Neuron (in vitro differentiated cells): ENCODE measurements around the gene CSNK1E.

ENCODE experiments used
- H2AFZ ChIP-seq: one replicate; pipeline ENCODE4 v1.6.1; 2013; ENCODE audit warnings: low read depth, mild to moderate bottlenecking, inconsistent platforms, low read length, moderate library complexity
- H3K27me3 ChIP-seq: one replicate; pipeline ENCODE4 v1.6.1; 2013; ENCODE audit warnings: low read length; ENCODE audit not compliant: insufficient read depth
- H3K36me3 ChIP-seq: one replicate; pipeline ENCODE4 v1.6.1; 2013; ENCODE audit warnings: low read length; ENCODE audit not compliant: insufficient read depth
- H3K4me1 ChIP-seq: one replicate; pipeline ENCODE4 v1.6.1; 2013; ENCODE audit warnings: low read length; ENCODE audit not compliant: insufficient read depth
- H3K4me3 ChIP-seq: 2 replicates; pipeline ENCODE4 v1.5.1; 2013; ENCODE audit warnings: mild to moderate bottlenecking, low read length, moderate library complexity
- H3K9me3 ChIP-seq: one replicate; pipeline ENCODE4 v1.6.1; 2013; ENCODE audit warnings: low read length

The CSNK1E gene

GRCh38 chr22:38271927-38272372 is 45.3 kb downstream of the CSNK1E start:
- Histone ChIP-seq H3K27me3 (no peaks in the 10 kb centered on the region), H3K4me3 (peak overlapping the region; percentile 91)

GRCh38 chr22:38271101-38271500 is 46.1 kb downstream of the CSNK1E start:
- H3K4me3 ChIP-seq, result no peak overlapping the region

More at GRCh38 chr22:38271927-38272372, 45.3 kb downstream of the CSNK1E start:
- H2AFZ ChIP-seq, result peak overlapping the region; percentile 99
- no peaks in the 10 kb centered on the region for H3K36me3 ChIP-seq
- peaks cover 19% of the 10 kb centered on the region for H3K4me1 ChIP-seq
- H3K9me3 ChIP-seq, result no peaks in the 10 kb centered on the region

DNA sequence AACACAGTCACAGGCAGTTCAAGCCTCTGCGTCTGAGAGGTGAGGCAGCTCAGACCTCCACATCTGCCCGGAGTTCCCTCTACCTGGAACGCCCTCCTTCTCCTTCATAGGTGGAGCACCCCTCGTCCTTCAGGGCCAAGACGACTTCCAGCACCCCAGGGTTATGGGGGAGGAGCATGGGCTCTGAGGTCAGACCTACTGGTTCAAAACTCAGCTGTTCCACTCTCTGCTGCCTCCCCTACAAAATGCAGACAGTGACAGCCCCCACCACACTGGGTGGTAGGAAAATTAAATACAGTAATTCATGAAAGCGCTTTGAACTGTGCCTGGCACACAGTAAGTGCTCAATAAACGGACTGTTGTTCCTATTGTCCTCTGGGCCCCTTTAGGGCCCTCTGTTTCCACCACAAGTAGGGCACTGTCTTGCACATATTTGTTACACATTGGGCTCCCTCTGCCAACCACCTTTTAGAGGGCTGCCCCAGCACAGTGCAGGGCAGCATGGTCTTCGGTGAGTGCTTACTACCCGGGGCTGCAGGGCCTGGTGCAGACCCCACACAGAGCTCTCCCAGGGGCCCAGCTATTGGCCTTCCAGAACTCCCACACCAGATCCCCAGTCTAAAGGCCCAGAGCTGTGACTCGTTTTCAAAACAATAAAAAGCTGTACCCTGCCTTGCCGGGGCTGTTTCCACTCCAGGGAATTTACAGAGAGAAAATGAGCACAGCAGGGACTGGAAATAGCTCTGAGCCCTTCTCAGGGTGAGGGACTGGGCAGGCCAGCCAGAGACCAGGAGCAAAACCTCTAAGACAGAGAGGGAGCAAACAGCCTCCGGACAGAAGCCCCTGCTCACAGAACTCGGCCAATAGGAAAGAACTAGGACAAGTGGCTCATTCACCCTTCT is 46.9 kb downstream of the CSNK1E start:
- Histone ChIP-seq H3K36me3 (no peaks in the 10 kb centered on the region), H3K27me3 (no peaks in the 10 kb centered on the region), H3K9me3 (no peaks in the 10 kb centered on the region), H3K4me1 (peaks cover 19% of the 10 kb centered on the region), H2AFZ (no peak overlapping the region), H3K4me3 (no peak overlapping the region)

More at GRCh38 chr22:38271101-38271500, 46.1 kb downstream of the CSNK1E start:
- H3K27me3 ChIP-seq, result no peaks in the 10 kb centered on the region
- no peaks in the 10 kb centered on the region for H3K36me3 ChIP-seq
- H3K9me3 ChIP-seq, result no peaks in the 10 kb centered on the region
- peaks cover 19% of the 10 kb centered on the region for H3K4me1 ChIP-seq
- H2AFZ ChIP-seq, result no peak overlapping the region

DNA sequence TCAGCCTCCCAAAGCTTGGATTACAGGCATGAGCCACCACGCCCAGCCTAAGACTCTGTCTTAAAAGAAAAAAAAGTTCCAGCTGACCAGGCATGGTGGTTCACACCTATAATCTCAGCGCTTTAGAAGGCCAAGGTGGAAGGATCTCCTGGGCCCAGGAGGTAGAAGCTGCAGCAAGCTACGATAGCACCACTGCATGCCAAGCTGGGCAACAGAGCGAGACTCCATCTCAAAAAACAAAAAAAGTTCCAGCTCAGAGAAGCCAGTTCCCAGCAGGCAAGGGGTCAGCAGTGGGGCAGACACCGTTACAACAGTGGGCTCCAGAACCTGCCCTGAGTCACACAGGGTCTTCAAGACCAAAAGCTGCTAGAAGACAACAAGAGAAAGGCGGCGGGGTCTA is 47.8 kb downstream of the CSNK1E start:
- H3K36me3 ChIP-seq, result no peaks in the 10 kb centered on the region

GRCh38 chr22:38267086-38267485 is 50.1 kb downstream of the CSNK1E start:
- Histone ChIP-seq H3K4me1 (peaks cover 8% of the 10 kb centered on the region), H3K27me3 (no peaks in the 10 kb centered on the region), H3K9me3 (no peaks in the 10 kb centered on the region), H3K36me3 (no peaks in the 10 kb centered on the region), H3K4me3 (no peak overlapping the region), H2AFZ (no peak overlapping the region)

More for the DNA sequence above, 47.8 kb downstream of the CSNK1E start:
- H3K4me3 ChIP-seq, result no peak overlapping the region
- peaks cover 19% of the 10 kb centered on the region for H3K4me1 ChIP-seq
- no peaks in the 10 kb centered on the region for H3K9me3 ChIP-seq
- no peak overlapping the region for H2AFZ ChIP-seq
- H3K27me3 ChIP-seq, result no peaks in the 10 kb centered on the region

DNA sequence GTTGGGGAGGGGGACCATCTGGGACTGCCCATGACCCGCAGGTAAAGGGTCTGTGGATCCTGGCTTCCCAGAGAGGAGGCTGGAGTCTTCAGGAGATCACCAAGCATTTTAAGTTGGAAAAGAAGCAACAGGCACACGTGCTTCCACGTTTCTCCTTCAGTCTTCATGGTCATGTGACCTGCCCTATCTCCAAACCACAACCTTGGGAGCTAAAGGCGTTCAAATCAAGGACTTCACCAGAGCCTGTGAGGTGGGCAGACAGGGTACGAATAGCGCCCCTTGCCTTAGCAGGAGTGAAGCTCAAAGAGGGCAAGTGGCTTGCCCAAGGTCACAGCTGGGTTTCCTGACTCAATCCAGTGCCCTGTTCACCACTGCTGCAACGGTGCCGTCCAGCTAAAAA is 51.1 kb downstream of the CSNK1E start:
- Histone ChIP-seq H3K4me3 (no peak overlapping the region), H2AFZ (no peak overlapping the region), H3K36me3 (no peaks in the 10 kb centered on the region), H3K4me1 (peaks cover 7% of the 10 kb centered on the region), H3K9me3 (no peaks in the 10 kb centered on the region), H3K27me3 (no peaks in the 10 kb centered on the region)

DNA sequence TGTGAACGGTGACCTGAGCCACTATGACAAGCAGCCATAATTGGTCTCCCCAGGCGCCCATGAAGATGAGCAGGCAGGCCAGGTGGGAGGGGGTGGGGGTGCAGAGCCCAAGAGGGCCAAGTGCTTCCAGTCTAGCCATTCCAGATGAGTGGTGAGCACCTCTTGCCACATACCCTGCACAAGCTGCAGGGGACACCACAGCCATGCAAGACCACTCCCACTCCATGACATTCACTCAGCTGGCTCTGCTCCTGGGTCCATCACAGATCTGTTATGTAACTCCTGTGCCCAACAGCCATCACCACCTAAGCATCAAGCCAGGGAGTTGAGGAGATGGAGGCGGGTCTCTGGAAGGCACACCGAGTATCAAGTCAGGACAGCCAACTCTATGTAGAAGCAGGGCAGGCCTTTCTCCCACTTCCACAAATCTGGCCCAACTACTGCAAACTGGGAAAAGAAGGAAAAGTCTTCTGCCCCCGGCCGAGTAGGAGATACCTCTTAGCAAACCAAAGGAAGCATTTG is 52.9 kb downstream of the CSNK1E start:
- no peak overlapping the region for H2AFZ ChIP-seq
- H3K9me3 ChIP-seq, result no peaks in the 10 kb centered on the region
- H3K36me3 ChIP-seq, result no peaks in the 10 kb centered on the region
- H3K27me3 ChIP-seq, result no peaks in the 10 kb centered on the region
- H3K4me3 ChIP-seq, result no peak overlapping the region
- H3K4me1 ChIP-seq, result peaks cover 17% of the 10 kb centered on the region

DNA sequence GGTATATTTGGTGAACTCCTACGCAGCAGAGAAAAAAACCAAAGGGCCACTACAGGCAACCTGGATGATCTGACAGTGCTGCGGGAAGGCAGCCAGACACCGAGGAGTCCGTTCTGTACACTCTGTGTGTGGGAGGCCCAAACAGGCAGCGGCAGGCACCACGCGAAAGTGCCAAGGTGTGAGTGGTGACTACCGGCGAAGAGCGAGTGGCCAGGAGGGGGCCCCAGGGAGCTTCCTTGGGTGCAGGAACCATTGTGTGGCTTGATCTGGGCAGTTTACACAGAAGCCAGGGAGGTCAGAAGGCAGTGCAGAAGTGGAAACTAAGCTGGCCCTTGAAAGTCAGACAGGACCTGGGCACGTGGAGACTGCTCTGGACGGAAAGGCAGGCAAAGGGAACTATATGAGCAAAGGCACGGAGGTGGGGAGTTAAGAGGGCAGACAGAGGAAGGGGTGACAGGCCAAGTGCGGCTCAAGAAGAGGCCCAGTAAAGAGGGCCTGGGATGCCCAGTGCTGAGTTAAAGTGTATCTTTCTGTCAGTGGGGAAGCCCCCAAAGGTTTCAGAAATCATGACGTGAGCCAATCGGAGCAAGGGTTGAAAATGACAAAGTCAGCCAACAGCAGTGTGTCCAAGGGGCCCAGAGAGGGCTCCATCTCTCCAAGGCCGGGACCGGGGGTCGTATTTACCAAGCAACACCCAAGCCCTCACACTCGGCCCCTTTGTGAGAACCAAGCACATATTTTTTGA is 55.0 kb downstream of the CSNK1E start:
- no peaks in the 10 kb centered on the region for H3K27me3 ChIP-seq
- H2AFZ ChIP-seq, result no peak overlapping the region
- H3K36me3 ChIP-seq, result no peaks in the 10 kb centered on the region
- no peaks in the 10 kb centered on the region for H3K9me3 ChIP-seq
- no peak overlapping the region for H3K4me3 ChIP-seq
- H3K4me1 ChIP-seq, result peaks cover 19% of the 10 kb centered on the region

GRCh38 chr22:38260761-38261681 is 56.2 kb downstream of the CSNK1E start:
- no peak overlapping the region for H2AFZ ChIP-seq
- H3K27me3 ChIP-seq, result no peaks in the 10 kb centered on the region
- H3K9me3 ChIP-seq, result no peaks in the 10 kb centered on the region
- no peaks in the 10 kb centered on the region for H3K36me3 ChIP-seq
- no peak overlapping the region for H3K4me3 ChIP-seq
- H3K4me1 ChIP-seq, result peaks cover 19% of the 10 kb centered on the region

DNA sequence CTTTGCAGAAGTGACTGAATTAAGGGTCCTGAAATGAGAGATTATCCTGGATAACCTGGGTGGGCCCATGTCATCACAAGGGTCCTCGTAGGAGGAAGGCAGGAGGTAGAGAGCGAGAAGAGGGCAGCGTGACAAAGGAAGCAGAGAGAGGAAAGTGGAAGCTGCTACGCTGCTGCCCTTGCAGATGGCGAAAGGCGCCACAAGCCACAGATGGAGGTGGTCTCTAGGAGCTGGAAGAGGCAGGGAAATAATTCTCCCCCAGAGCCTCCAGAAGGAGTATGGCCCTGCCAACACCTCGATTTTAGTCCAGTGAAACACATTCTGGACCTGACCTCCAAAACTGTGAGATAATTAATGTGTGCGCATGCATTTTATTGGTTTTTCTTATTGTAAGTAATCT is 57.9 kb downstream of the CSNK1E start:
- H2AFZ ChIP-seq, result no peak overlapping the region

DNA sequence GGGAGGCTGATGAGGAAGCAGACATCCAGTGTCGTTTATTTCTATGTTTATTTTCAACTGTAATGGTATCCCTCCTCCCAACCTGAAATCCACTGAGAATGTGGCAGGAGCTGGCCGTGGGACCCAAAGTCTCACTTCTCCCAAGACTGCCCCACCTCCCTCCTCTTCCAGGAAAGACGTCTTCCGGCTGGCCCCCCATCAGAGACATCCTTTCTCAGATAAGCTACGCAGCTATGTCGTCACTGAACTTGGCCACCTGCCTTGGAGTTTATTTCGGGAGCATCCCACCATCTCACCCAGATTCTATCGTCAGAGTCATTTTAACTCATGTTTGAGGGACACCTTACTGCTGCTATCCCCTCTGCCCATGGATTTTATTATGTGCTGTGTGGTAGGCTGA is 58.3 kb downstream of the CSNK1E start:
- Histone ChIP-seq H3K4me1 (peaks cover 19% of the 10 kb centered on the region), H3K36me3 (no peaks in the 10 kb centered on the region), H3K4me3 (no peak overlapping the region), H3K9me3 (no peaks in the 10 kb centered on the region), H2AFZ (no peak overlapping the region), H3K27me3 (no peaks in the 10 kb centered on the region)

More for the DNA sequence above, 57.9 kb downstream of the CSNK1E start:
- no peaks in the 10 kb centered on the region for H3K9me3 ChIP-seq
- no peaks in the 10 kb centered on the region for H3K27me3 ChIP-seq
- no peak overlapping the region for H3K4me3 ChIP-seq
- H3K4me1 ChIP-seq, result peaks cover 19% of the 10 kb centered on the region
- H3K36me3 ChIP-seq, result no peaks in the 10 kb centered on the region

GRCh38 chr22:38257650-38258250 is 59.5 kb downstream of the CSNK1E start:
- Histone ChIP-seq H3K9me3 (no peaks in the 10 kb centered on the region), H3K4me1 (peaks cover 19% of the 10 kb centered on the region), H2AFZ (no peak overlapping the region), H3K4me3 (no peak overlapping the region), H3K36me3 (no peaks in the 10 kb centered on the region), H3K27me3 (no peaks in the 10 kb centered on the region)
